Measurements from ENCODE around the gene STEAP1B.
"Not testable (repeated sequence)": the region's sequence is repeated elsewhere in the genome, so short reads cannot be mapped to it uniquely, and the experiment has no call there.

- not testable (repeated sequence) for TF ChIP-seq CEBPB (IDR thresholded peaks at IDR 0.05); USF1 (IDR thresholded peaks at IDR 0.05); EP300 (IDR thresholded peaks at IDR 0.05; ENCODE audit: borderline replicate concordance); TEAD4 (IDR thresholded peaks at IDR 0.05); YY1 (IDR thresholded peaks at IDR 0.05; ENCODE audit: low read depth); NFIC (IDR thresholded peaks at IDR 0.05); CREB1 (IDR thresholded peaks at IDR 0.05; ENCODE audit: low read depth); EGR1 (IDR thresholded peaks at IDR 0.05); REST (IDR thresholded peaks at IDR 0.05; ENCODE audit: low read depth); TAF1 (IDR thresholded peaks at IDR 0.05; ENCODE audit: low read depth); ZBTB7A (IDR thresholded peaks at IDR 0.05; ENCODE audit: low read depth)
- TF ChIP-seq RAD21 (IDR thresholded peaks at IDR 0.05; ENCODE audit: low read depth), result peak; percentile 28
Measured at GRCh38 chr7:22504519-22504918, 4.5 kb upstream of the STEAP1B start.

Data from Ishikawa (cell line).